ENCODE data around the gene AGER.

The AGER gene

GRCh38 chr6:32175711-32176475, 8.2 kb downstream of the AGER start, which contains the start of gene AGPAT1:
Gene AGPAT1, minus strand, starts transcription at chr6:32176084. Its CDS starts 4,588 bp downstream, at chr6:32171496.
- Histone ChIP-seq H3K4me3 (ENCODE audit: low read depth in 1 of 2, low read length in 2 of 2) (peak within 1 kb of the TSS; percentile 91), H3K9ac (ENCODE audit: low read depth, low read length) (peak within 1 kb of the TSS; percentile 92), H3K27me3 (ENCODE audit: insufficient read depth, low read length, poor library complexity) (no peaks in the 10 kb centered on the region), H3K27ac (ENCODE audit: low read length) (peak within 1 kb of the TSS; percentile 93), H3K36me3 (ENCODE audit: insufficient read depth, low read length) (peaks cover 19% of the 10 kb centered on the region), H2AFZ (ENCODE audit: low read depth, low read length) (peak within 1 kb of the TSS; percentile 86), H3K9me3 (ENCODE audit: insufficient read depth, low read length, severe bottlenecking) (no peaks in the 10 kb centered on the region), H3K4me2 (ENCODE audit: insufficient read depth, low read length) (peak within 1 kb of the TSS; percentile 75), H3K4me1 (ENCODE audit: insufficient read depth, low read length) (peaks cover 49% of the 10 kb centered on the region), H3K79me2 (ENCODE audit: insufficient read depth, low read length) (peaks cover 47% of the 10 kb centered on the region), H4K20me1 (ENCODE audit: insufficient read depth, low read length) (no peaks in the 10 kb centered on the region)
- ATAC-seq (ENCODE audit: insufficient read depth, low read depth) (peak; percentile 66), DNase-seq (peak; percentile 99)
- TF ChIP-seq EZH2 (IDR thresholded peaks at IDR 0.05; ENCODE audit: borderline replicate concordance, low read depth, low read length, severe bottlenecking), result no peak
- TF ChIP-seq CTCF (IDR thresholded peaks at IDR 0.05; ENCODE audit: borderline replicate concordance, extremely low read depth, low read length, poor library complexity, severe bottlenecking), result no peak

GRCh38 chr6:32175322-32175710, 8.7 kb downstream of the AGER start:
- Histone ChIP-seq H3K4me1 (ENCODE audit: insufficient read depth, low read length) (peaks cover 49% of the 10 kb centered on the region), H2AFZ (ENCODE audit: low read depth, low read length) (peak overlapping the region; percentile 86), H3K9me3 (ENCODE audit: insufficient read depth, low read length, severe bottlenecking) (no peaks in the 10 kb centered on the region), H3K79me2 (ENCODE audit: insufficient read depth, low read length) (peaks cover 47% of the 10 kb centered on the region), H3K9ac (ENCODE audit: low read depth, low read length) (peak overlapping the region; percentile 92), H3K4me3 (ENCODE audit: low read depth in 1 of 2, low read length in 2 of 2) (peak overlapping the region; percentile 91), H4K20me1 (ENCODE audit: insufficient read depth, low read length) (no peaks in the 10 kb centered on the region), H3K27ac (ENCODE audit: low read length) (peak overlapping the region; percentile 84), H3K27me3 (ENCODE audit: insufficient read depth, low read length, poor library complexity) (no peaks in the 10 kb centered on the region), H3K4me2 (ENCODE audit: insufficient read depth, low read length) (peak overlapping the region; percentile 75), H3K36me3 (ENCODE audit: insufficient read depth, low read length) (peaks cover 21% of the 10 kb centered on the region)
- DNase-seq (no peak), ATAC-seq (ENCODE audit: insufficient read depth, low read depth) (no peak)
- TF ChIP-seq EZH2 (IDR thresholded peaks at IDR 0.05; ENCODE audit: borderline replicate concordance, low read depth, low read length, severe bottlenecking), result no peak

GRCh38 chr6:32174416-32174815, 9.6 kb downstream of the AGER start:
- Histone ChIP-seq H2AFZ (ENCODE audit: low read depth, low read length) (no peak overlapping the region), H3K79me2 (ENCODE audit: insufficient read depth, low read length) (peaks cover 40% of the 10 kb centered on the region), H3K4me3 (ENCODE audit: low read depth in 1 of 2, low read length in 2 of 2) (peak overlapping the region in 1 of 2 experiments; percentile 91; a peak in 1 of 4 replicates), H3K27ac (ENCODE audit: low read length) (no peak overlapping the region), H3K9ac (ENCODE audit: low read depth, low read length) (no peak overlapping the region), H4K20me1 (ENCODE audit: insufficient read depth, low read length) (no peaks in the 10 kb centered on the region), H3K9me3 (ENCODE audit: insufficient read depth, low read length, severe bottlenecking) (no peaks in the 10 kb centered on the region), H3K27me3 (ENCODE audit: insufficient read depth, low read length, poor library complexity) (no peaks in the 10 kb centered on the region), H3K4me1 (ENCODE audit: insufficient read depth, low read length) (peaks cover 40% of the 10 kb centered on the region), H3K36me3 (ENCODE audit: insufficient read depth, low read length) (peaks cover 21% of the 10 kb centered on the region), H3K4me2 (ENCODE audit: insufficient read depth, low read length) (peak overlapping the region; percentile 75)
- DNase-seq (no peak), ATAC-seq (ENCODE audit: insufficient read depth, low read depth) (no peak)
- TF ChIP-seq CTCF (IDR thresholded peaks at IDR 0.05; ENCODE audit: borderline replicate concordance, extremely low read depth, low read length, poor library complexity, severe bottlenecking), result no peak
- TF ChIP-seq EZH2 (IDR thresholded peaks at IDR 0.05; ENCODE audit: borderline replicate concordance, low read depth, low read length, severe bottlenecking), result no peak

GRCh38 chr6:32173051-32173727, 10.9 kb downstream of the AGER start:
- Histone ChIP-seq H3K4me2 (ENCODE audit: insufficient read depth, low read length) (no peak overlapping the region), H3K9ac (ENCODE audit: low read depth, low read length) (no peak overlapping the region)
- no peak for TF ChIP-seq EZH2 (IDR thresholded peaks at IDR 0.05; ENCODE audit: borderline replicate concordance, low read depth, low read length, severe bottlenecking)
- TF ChIP-seq CTCF (IDR thresholded peaks at IDR 0.05; ENCODE audit: borderline replicate concordance, extremely low read depth, low read length, poor library complexity, severe bottlenecking), result no peak

More at GRCh38 chr6:32173051-32173727, 10.9 kb downstream of the AGER start:
- Histone ChIP-seq H3K79me2 (ENCODE audit: insufficient read depth, low read length) (peaks cover 30% of the 10 kb centered on the region), H3K4me3 (ENCODE audit: low read depth in 1 of 2, low read length in 2 of 2) (no peak overlapping the region), H3K9me3 (ENCODE audit: insufficient read depth, low read length, severe bottlenecking) (no peaks in the 10 kb centered on the region), H3K4me1 (ENCODE audit: insufficient read depth, low read length) (peaks cover 33% of the 10 kb centered on the region), H3K27ac (ENCODE audit: low read length) (no peak overlapping the region), H3K36me3 (ENCODE audit: insufficient read depth, low read length) (peaks cover 32% of the 10 kb centered on the region), H4K20me1 (ENCODE audit: insufficient read depth, low read length) (no peaks in the 10 kb centered on the region), H2AFZ (ENCODE audit: low read depth, low read length) (no peak overlapping the region), H3K27me3 (ENCODE audit: insufficient read depth, low read length, poor library complexity) (no peaks in the 10 kb centered on the region)
- ATAC-seq (ENCODE audit: insufficient read depth, low read depth) (no peak), DNase-seq (no peak)
